Neutrophil (primary cell): ENCODE data around the gene AZI2.

ENCODE experiments used
- H3K27ac ChIP-seq: fragments of 200-600 bp; sonication (generic); 2 replicates; pipeline ENCODE4 v1.5.1; 2016; ENCODE audit warnings: mild to moderate bottlenecking, moderate library complexity
- H3K27me3 ChIP-seq: fragments of 200-600 bp; sonication (generic); 2 replicates; pipeline ENCODE4 v1.6.0; 2016; ENCODE audit warnings: mild to moderate bottlenecking
- H3K36me3 ChIP-seq: fragments of 200-600 bp; sonication (generic); 2 replicates; pipeline ENCODE4 v1.5.1; 2017
- H3K4me1 ChIP-seq, 2 experiments: fragments of 200-600 bp in 1 of 2; sonication (generic) in 1 of 2; 1 replicate in 1 of 2; 2 replicates in 1 of 2; pipeline versions ENCODE4 v1.5.1 to v1.6.1; 2013 to 2016; ENCODE audit warnings: low read depth in 1 of 2, low read length in 1 of 2, mild to moderate bottlenecking in 1 of 2, moderate library complexity in 1 of 2; ENCODE audit not compliant: control insufficient read depth in 1 of 2, insufficient read depth in 1 of 2
- H3K4me3 ChIP-seq, 2 experiments: fragments of 200-600 bp in 1 of 2; sonication (generic) in 1 of 2; 1 replicate in 1 of 2; 2 replicates in 1 of 2; pipeline ENCODE4 v1.5.1; 2013 to 2016; ENCODE audit warnings: low read depth in 1 of 2, low read length in 1 of 2, mild to moderate bottlenecking in 1 of 2, moderate library complexity in 1 of 2
- H3K9me3 ChIP-seq: fragments of 200-600 bp; sonication (generic); 2 replicates; pipeline ENCODE4 v1.5.1; 2016
- CTCF ChIP-seq: fragments of 200-600 bp; sonication (generic); IDR thresholded peaks from 2 replicates; pipeline ENCODE4 v1.5.1; 2016; ENCODE audit warnings: antibody characterized with exemption

Gene AZI2

GRCh38 chr3:28348265-28348628 is 377 bp downstream of the AZI2 start:
- H3K4me3 ChIP-seq = peak overlapping the region; percentile 88 to 94
- H3K9me3 ChIP-seq = no peaks in the 10 kb centered on the region
- no peak for TF ChIP-seq CTCF
- H3K27me3 ChIP-seq = no peaks in the 10 kb centered on the region
- no peaks in the 10 kb centered on the region for H3K36me3 ChIP-seq
- H3K4me1 ChIP-seq = peaks cover 39 to 56% of the 10 kb centered on the region in 2 experiments
- H3K27ac ChIP-seq = peak overlapping the region; percentile 93

- Histone ChIP-seq H3K9me3 (no peaks in the 10 kb centered on the region), H3K4me1 (peaks cover 39 to 56% of the 10 kb centered on the region in 2 experiments), H3K4me3 (peak overlapping the region; percentile 88 to 94), H3K36me3 (no peaks in the 10 kb centered on the region), H3K27me3 (no peaks in the 10 kb centered on the region), H3K27ac (peak overlapping the region; percentile 93)
- no peak for TF ChIP-seq CTCF
Measured at GRCh38 chr3:28347374-28348264, 1.0 kb downstream of the AZI2 start.

- no peak for TF ChIP-seq CTCF
- H3K4me3 ChIP-seq = no peak overlapping the region
Measured at GRCh38 chr3:28345690-28346089, 2.9 kb downstream of the AZI2 start.

GRCh38 chr3:28343144-28343543 is 5.5 kb downstream of the AZI2 start:
- no peaks in the 10 kb centered on the region for H3K9me3 ChIP-seq
- H3K27me3 ChIP-seq = no peaks in the 10 kb centered on the region
- TF ChIP-seq CTCF = no peak
- no peak overlapping the region for H3K4me3 ChIP-seq
- peaks cover 22% of the 10 kb centered on the region for H3K36me3 ChIP-seq
- H3K27ac ChIP-seq = no peak overlapping the region
- H3K4me1 ChIP-seq = peaks cover 28 to 50% of the 10 kb centered on the region in 2 experiments

More at GRCh38 chr3:28345690-28346089, 2.9 kb downstream of the AZI2 start:
- Histone ChIP-seq H3K9me3 (no peaks in the 10 kb centered on the region), H3K27me3 (no peaks in the 10 kb centered on the region), H3K4me1 (peaks cover 39 to 60% of the 10 kb centered on the region in 2 experiments), H3K36me3 (no peaks in the 10 kb centered on the region), H3K27ac (no peak overlapping the region)

GRCh38 chr3:28337230-28337629 is 11.4 kb downstream of the AZI2 start:
- Histone ChIP-seq H3K9me3 (no peaks in the 10 kb centered on the region), H3K36me3 (peaks cover 76% of the 10 kb centered on the region), H3K27ac (no peak overlapping the region), H3K4me3 (no peak overlapping the region), H3K4me1 (peaks cover 0 to under 1% of the 10 kb centered on the region in 2 experiments), H3K27me3 (no peaks in the 10 kb centered on the region)
- TF ChIP-seq CTCF = no peak
